ENCODE results near the gene ELSPBP1.
"Not testable (repeated sequence)": the region's sequence is repeated elsewhere in the genome, so short reads cannot be mapped to it uniquely, and the experiment has no call there.

The ELSPBP1 gene

GRCh38 chr19:47994209-47994802 lies at the start of gene ELSPBP1:
TSS of gene ELSPBP1 (plus strand) at chr19:47994632. CDS start at chr19:48008668, 14,036 bp downstream.
- no peak for DNase-seq

- DNase-seq: not testable (repeated sequence)
Measured at GRCh38 chr19:47949852-47950521, 44.4 kb upstream of the ELSPBP1 start.

GRCh38 chr19:47952132-47952531 lies 42.3 kb upstream of the ELSPBP1 start:
- DNase-seq: not testable (repeated sequence)

GRCh38 chr19:47955936-47956335 lies 38.5 kb upstream of the ELSPBP1 start:
- DNase-seq: not testable (repeated sequence)

- no peak for DNase-seq
Measured at GRCh38 chr19:47973529-47973928, 20.9 kb upstream of the ELSPBP1 start.

GRCh38 chr19:47991191-47991808 lies 3.1 kb upstream of the ELSPBP1 start:
- DNase-seq: no peak

- DNase-seq: no peak
Measured at GRCh38 chr19:47992070-47992469, 2.4 kb upstream of the ELSPBP1 start, which contains the start of gene BSPH1. TSS of gene BSPH1 (minus strand) at chr19:47992170. CDS start at chr19:47992081, 89 bp downstream.

- no peak for DNase-seq
Measured at GRCh38 chr19:47996230-47996727, 1.8 kb downstream of the ELSPBP1 start.

- no peak for DNase-seq
Measured at GRCh38 chr19:47998800-47999199, 4.4 kb downstream of the ELSPBP1 start.

- no peak for DNase-seq
Measured at GRCh38 chr19:48000846-48001245, 6.4 kb downstream of the ELSPBP1 start.

GRCh38 chr19:48004236-48004635 lies 9.8 kb downstream of the ELSPBP1 start:
- no peak for DNase-seq

- no peak for DNase-seq
Measured at GRCh38 chr19:48006762-48007161, 12.3 kb downstream of the ELSPBP1 start.

GRCh38 chr19:48010932-48011758 lies 16.7 kb downstream of the ELSPBP1 start:
- DNase-seq: no peak

- no peak for DNase-seq
Measured at GRCh38 chr19:48020686-48021085, 26.3 kb downstream of the ELSPBP1 start.

- DNase-seq: no peak
Measured at GRCh38 chr19:48023011-48023410, 28.6 kb downstream of the ELSPBP1 start.

GRCh38 chr19:48023518-48023917 lies 29.1 kb downstream of the ELSPBP1 start:
- no peak for DNase-seq

- no peak for DNase-seq
Measured at GRCh38 chr19:48025480-48025879, 31.0 kb downstream of the ELSPBP1 start.

GRCh38 chr19:48029431-48029830 lies 35.0 kb downstream of the ELSPBP1 start:
- DNase-seq: no peak

- no peak for DNase-seq
Measured at GRCh38 chr19:48030073-48030472, 35.6 kb downstream of the ELSPBP1 start.

GRCh38 chr19:48033604-48034003 lies 39.2 kb downstream of the ELSPBP1 start:
- DNase-seq: no peak

GRCh38 chr19:48036765-48037164 lies 42.3 kb downstream of the ELSPBP1 start:
- DNase-seq: no peak

GRCh38 chr19:48041877-48042580 lies 47.6 kb downstream of the ELSPBP1 start:
- DNase-seq: no peak

All from NCI-H524 (cell line).